Epithelial cell of proximal tubule (primary cell): ENCODE results near the gene SLC39A7. TPM values are rescaled to one million over a fixed set of nuclear protein-coding genes. Genes with fewer than 3 reads are reported as not detected.

Experiments used
- DNase-seq: peaks from one replicate; pipeline ENCODE4 v3.0.0-alpha.2; 2011; ENCODE audit warnings: low read depth
- H3K4me3 ChIP-seq: 2 replicates; pipeline ENCODE4 v1.5.1; 2011; ENCODE audit warnings: low read depth, mild to moderate bottlenecking, low read length
- CTCF ChIP-seq: conservative IDR thresholded peaks from 2 replicates; pipeline ENCODE4 v1.5.1; 2012; ENCODE audit warnings: low read depth, mild to moderate bottlenecking, low read length
- total RNA-seq: library from RNA; depleted of rRNA; stranded (reverse); fragments of >200 nt; gene quantifications from 2 replicates; pipeline ENCODE4 v1.2.3, GENCODE V29; 2015

Gene SLC39A7
- total RNA-seq, 1 donor from 2014 or later, result 70.8 TPM

GRCh38 chr6:33195304-33196165, 5.1 kb upstream of the SLC39A7 start:
- DNase-seq, result no peak
- no peak for TF ChIP-seq CTCF
- no peak overlapping the region for H3K4me3 ChIP-seq

- no peak for DNase-seq
- no peak overlapping the region for H3K4me3 ChIP-seq
- peak; percentile 83 for TF ChIP-seq CTCF
Observed at GRCh38 chr6:33197431-33198048, 3.1 kb upstream of the SLC39A7 start.

- H3K4me3 ChIP-seq, result peak overlapping the region; percentile 2
- no peak for TF ChIP-seq CTCF
- DNase-seq, result no peak
Observed at GRCh38 chr6:33198159-33198852, 2.4 kb upstream of the SLC39A7 start.

GRCh38 chr6:33198853-33199436, 1.7 kb upstream of the SLC39A7 start:
- H3K4me3 ChIP-seq, result peak overlapping the region; percentile 86
- DNase-seq, result no peak
- no peak for TF ChIP-seq CTCF

- no peak for DNase-seq
- H3K4me3 ChIP-seq, result peak overlapping the region; percentile 86
- no peak for TF ChIP-seq CTCF
Observed at GRCh38 chr6:33199687-33200218, 914 bp upstream of the SLC39A7 start.

- DNase-seq, result no peak
- peak overlapping the region; percentile 86 for H3K4me3 ChIP-seq
- peak; percentile 11 for TF ChIP-seq CTCF
Observed at GRCh38 chr6:33201147-33201545, 479 bp downstream of the SLC39A7 start.
